ENCODE data around the gene NCKAP5. TPM values are rescaled to one million over a fixed set of nuclear protein-coding genes. Genes with fewer than 3 reads are reported as not detected.

NCKAP5 gene
- total RNA-seq, 4 donors from 2014 or later: 0.03 to 0.55 (median 0.33) TPM

- H3K9me3 ChIP-seq: no peaks in the 10 kb centered on the region
- in situ Hi-C loops (cut with MboI; ENCODE audit: low sequenced_read_pairs in 4 of 4) (no loop called here), intact Hi-C loops (cut with DNase I; ENCODE audit: low total_unique reads) (no loop called here)
- H3K36me3 ChIP-seq: no peaks in the 10 kb centered on the region
- H3K4me3 ChIP-seq: no peak overlapping the region
- H3K27me3 ChIP-seq: no peaks in the 10 kb centered on the region
- no peak for DNase-seq
- ATAC-seq: no peak
- H3K27ac ChIP-seq: no peak overlapping the region
- TF ChIP-seq CTCF (IDR thresholded peaks at IDR 0.05 in 4 of 5, conservative IDR thresholded peaks at IDR 0.05 in 1 of 5) (no peak), POLR2A (IDR thresholded peaks at IDR 0.05) (no peak)
- H3K4me1 ChIP-seq: no peaks in the 10 kb centered on the region
These were observed 570.0 kb downstream of the NCKAP5 start for GRCh38 chr2:132998221-132998620.

GRCh38 chr2:132991471-132992045 is 576.7 kb downstream of the NCKAP5 start:
- in situ Hi-C loops (cut with MboI; ENCODE audit: low sequenced_read_pairs in 4 of 4): no loop called here
- Histone ChIP-seq H3K9me3 (no peaks in the 10 kb centered on the region), H3K4me1 (no peaks in the 10 kb centered on the region), H3K4me3 (no peak overlapping the region), H3K27me3 (no peaks in the 10 kb centered on the region), H3K27ac (no peak overlapping the region), H3K36me3 (no peaks in the 10 kb centered on the region)
- intact Hi-C loops (cut with DNase I; ENCODE audit: low total_unique reads): no loop called here
- DNase-seq: no peak
- no peak for TF ChIP-seq POLR2A (IDR thresholded peaks at IDR 0.05)
- TF ChIP-seq CTCF (IDR thresholded peaks at IDR 0.05 in 4 of 5, conservative IDR thresholded peaks at IDR 0.05 in 1 of 5): no peak
- no peak for ATAC-seq

GRCh38 chr2:132984731-132985130 is 583.5 kb downstream of the NCKAP5 start:
- H3K27ac ChIP-seq: no peak overlapping the region
- DNase-seq: no peak
- in situ Hi-C loops (cut with MboI; ENCODE audit: low sequenced_read_pairs in 4 of 4) (no loop called here), intact Hi-C loops (cut with DNase I; ENCODE audit: low total_unique reads) (no loop called here)
- no peak for TF ChIP-seq CTCF (IDR thresholded peaks at IDR 0.05 in 4 of 5, conservative IDR thresholded peaks at IDR 0.05 in 1 of 5)
- no peak for TF ChIP-seq POLR2A (IDR thresholded peaks at IDR 0.05)
- H3K36me3 ChIP-seq: no peaks in the 10 kb centered on the region
- H3K9me3 ChIP-seq: no peaks in the 10 kb centered on the region
- no peaks in the 10 kb centered on the region for H3K4me1 ChIP-seq
- no peaks in the 10 kb centered on the region for H3K27me3 ChIP-seq
- no peak for ATAC-seq
- no peak overlapping the region for H3K4me3 ChIP-seq

- DNase-seq: no peak
These were observed 588.0 kb downstream of the NCKAP5 start for GRCh38 chr2:132980304-132980703.

More at GRCh38 chr2:132980304-132980703, 588.0 kb downstream of the NCKAP5 start:
- H3K4me1 ChIP-seq: no peaks in the 10 kb centered on the region
- TF ChIP-seq POLR2A (IDR thresholded peaks at IDR 0.05) (no peak), CTCF (IDR thresholded peaks at IDR 0.05 in 4 of 5, conservative IDR thresholded peaks at IDR 0.05 in 1 of 5) (no peak)
- in situ Hi-C loops (cut with MboI; ENCODE audit: low sequenced_read_pairs in 4 of 4) (no loop called here), intact Hi-C loops (cut with DNase I; ENCODE audit: low total_unique reads) (no loop called here)
- ATAC-seq: no peak
- H3K36me3 ChIP-seq: no peaks in the 10 kb centered on the region
- H3K4me3 ChIP-seq: no peak overlapping the region
- H3K27me3 ChIP-seq: no peaks in the 10 kb centered on the region
- no peaks in the 10 kb centered on the region for H3K9me3 ChIP-seq
- H3K27ac ChIP-seq: no peak overlapping the region
